ENCODE measurements around the gene NSMF. TPM values are rescaled to one million over a fixed set of nuclear protein-coding genes. Genes with fewer than 3 reads are reported as not detected.

The NSMF gene
- total RNA-seq, 1 experiment from 2014 or later, result 31.6 TPM

GRCh38 chr9:137407590-137408300 lies 51.4 kb downstream of the NSMF start:
- peaks cover 27% of the 10 kb centered on the region for H3K36me3 Mint-ChIP-seq (ENCODE audit: insufficient read depth, unreplicated experiment)
- BruUV-seq (replicated peaks), result no TSS peak
- no peaks in the 10 kb centered on the region for H3K9me3 Mint-ChIP-seq (ENCODE audit: low read depth, unreplicated experiment)
- H3K27ac Mint-ChIP-seq (ENCODE audit: unreplicated experiment), result no peak overlapping the region
- intact Hi-C loops (cut with micrococcal nuclease; ENCODE audit: unreplicated experiment), result no loop called here
- H3K27me3 Mint-ChIP-seq (ENCODE audit: unreplicated experiment), result no peaks in the 10 kb centered on the region
- no peak for TF ChIP-seq CTCF (IDR thresholded peaks at IDR 0.05; ENCODE audit: unreplicated experiment)
- peaks cover 8% of the 10 kb centered on the region for H3K4me1 Mint-ChIP-seq (ENCODE audit: low read depth, unreplicated experiment)
- H3K4me3 Mint-ChIP-seq (ENCODE audit: low read depth, unreplicated experiment), result peak overlapping the region; percentile 55
- CTCF ChIA-PET, result no interaction called here
- DNase-seq, result no peak

GRCh38 chr9:137406876-137407589 lies 52.1 kb downstream of the NSMF start:
- Mint-ChIP-seq H3K9me3 (ENCODE audit: low read depth, unreplicated experiment) (no peaks in the 10 kb centered on the region), H3K4me1 (ENCODE audit: low read depth, unreplicated experiment) (peaks cover 8% of the 10 kb centered on the region), H3K4me3 (ENCODE audit: low read depth, unreplicated experiment) (peak overlapping the region; percentile 55), H3K27me3 (ENCODE audit: unreplicated experiment) (no peaks in the 10 kb centered on the region), H3K27ac (ENCODE audit: unreplicated experiment) (no peak overlapping the region), H3K36me3 (ENCODE audit: insufficient read depth, unreplicated experiment) (peaks cover 32% of the 10 kb centered on the region)
- intact Hi-C loops (cut with micrococcal nuclease; ENCODE audit: unreplicated experiment), result no loop called here
- CTCF ChIA-PET, result no interaction called here
- BruUV-seq (replicated peaks), result no TSS peak
- peak; percentile 73 for DNase-seq
- peak; percentile 67 for TF ChIP-seq CTCF (IDR thresholded peaks at IDR 0.05; ENCODE audit: unreplicated experiment)

- no peak for DNase-seq
- TF ChIP-seq CTCF (IDR thresholded peaks at IDR 0.05; ENCODE audit: unreplicated experiment), result no peak
- H3K9me3 Mint-ChIP-seq (ENCODE audit: low read depth, unreplicated experiment), result no peaks in the 10 kb centered on the region
- no TSS peak for BruUV-seq (replicated peaks)
- CTCF ChIA-PET, result interaction anchor here (0.7 kb wide), 1 partner anchor 105 kb away, joined by 4 read pairs; no protein-coding TSS in a partner anchor
- H3K27me3 Mint-ChIP-seq (ENCODE audit: unreplicated experiment), result no peaks in the 10 kb centered on the region
- H3K36me3 Mint-ChIP-seq (ENCODE audit: insufficient read depth, unreplicated experiment), result peaks cover 26% of the 10 kb centered on the region
- peaks cover 8% of the 10 kb centered on the region for H3K4me1 Mint-ChIP-seq (ENCODE audit: low read depth, unreplicated experiment)
- H3K27ac Mint-ChIP-seq (ENCODE audit: unreplicated experiment), result peak overlapping the region; percentile 34
- intact Hi-C loops (cut with micrococcal nuclease; ENCODE audit: unreplicated experiment), result no loop called here
- H3K4me3 Mint-ChIP-seq (ENCODE audit: low read depth, unreplicated experiment), result peak overlapping the region; percentile 38
These were observed 52.9 kb downstream of the NSMF start for GRCh38 chr9:137406085-137406760.

GRCh38 chr9:137405677-137406081 lies 53.5 kb downstream of the NSMF start:
- peaks cover 8% of the 10 kb centered on the region for H3K4me1 Mint-ChIP-seq (ENCODE audit: low read depth, unreplicated experiment)
- peak overlapping the region; percentile 34 for H3K27ac Mint-ChIP-seq (ENCODE audit: unreplicated experiment)
- CTCF ChIA-PET, result no interaction called here
- intact Hi-C loops (cut with micrococcal nuclease; ENCODE audit: unreplicated experiment), result no loop called here
- H3K9me3 Mint-ChIP-seq (ENCODE audit: low read depth, unreplicated experiment), result no peaks in the 10 kb centered on the region
- peak overlapping the region; percentile 38 for H3K4me3 Mint-ChIP-seq (ENCODE audit: low read depth, unreplicated experiment)
- H3K36me3 Mint-ChIP-seq (ENCODE audit: insufficient read depth, unreplicated experiment), result peaks cover 25% of the 10 kb centered on the region
- no peaks in the 10 kb centered on the region for H3K27me3 Mint-ChIP-seq (ENCODE audit: unreplicated experiment)
- no TSS peak for BruUV-seq (replicated peaks)
- no peak for TF ChIP-seq CTCF (IDR thresholded peaks at IDR 0.05; ENCODE audit: unreplicated experiment)
- DNase-seq, result no peak
